HCT116 (cell line): ENCODE results near the gene GLYATL3. TPM values are rescaled to one million over a fixed set of nuclear protein-coding genes. Genes with fewer than 3 reads are reported as not detected.

Source experiments
- ATAC-seq: fragments of 200-7000 bp; cut with Tn5 transposase; 2 replicates; pipeline ENCODE4 v1.9.1; 2020; ENCODE audit warnings: mild to moderate bottlenecking, moderate library complexity
- BruUV-seq: library from RNA; stranded (reverse); fragments of 400-500 nt; replicated peaks from 2 replicates; lab custom pipeline; 2021; lab: Mats Ljungman, UMichigan
- CTCF ChIA-PET: fragments of 300-600 bp; sonication (Branson Sonifier 250); formaldehyde crosslinking; loops from one replicate; lab custom pipeline; 2021; ENCODE audit warnings: antibody characterized with exemption; lab: Charles Lee
- POLR2A ChIA-PET: fragments of 300-600, 350-600 bp; sonication (Branson Sonifier 250); formaldehyde crosslinking; loops from one replicate; lab custom pipeline; 2021; ENCODE audit warnings: antibody characterized with exemption; lab: Charles Lee
- RAD21 ChIA-PET, 2 experiments: fragments of 300-600 bp; sonication (Branson Sonifier 250); formaldehyde crosslinking; loops; one replicate each; lab custom pipeline; 2023; ENCODE audit warnings: low total read pairs in 2 of 2; ENCODE audit not compliant: uncharacterized antibody in 2 of 2, unreplicated experiment in 2 of 2, low non-redundant PET in 1 of 2; lab: Charles Lee
- DNase-seq: peaks from one replicate; pipeline ENCODE4 v3.0.0-alpha.2; 2010; ENCODE audit warnings: low read depth, low spot score
- H2AFZ ChIP-seq: fragments of 200-600 bp; shearing (Covaris generic), sonication (generic); 2 replicates; pipeline ENCODE4 v1.6.1; 2017; ENCODE audit warnings: low read depth, mixed run types, mixed read lengths, antibody characterized with exemption, low read length; ENCODE audit not compliant: poor library complexity, severe bottlenecking
- H3K27ac ChIP-seq: 2 replicates; pipeline ENCODE4 v1.5.1; 2012; ENCODE audit warnings: low read depth, low read length
- H3K27me3 ChIP-seq: fragments of 200-600 bp; sonication (generic); 2 replicates; pipeline ENCODE4 v1.6.1; 2016; ENCODE audit warnings: mixed run types, low read length, mixed read lengths; ENCODE audit not compliant: insufficient read depth
- H3K36me3 ChIP-seq, 2 experiments: fragments of 200-500 bp in 1 of 2; fragments of 200-600 bp in 1 of 2; sonication (Bioruptor generic) in 1 of 2; sonication (generic) in 1 of 2; 2 replicates each; pipeline versions ENCODE4 v1.5.1 to v1.6.1; 2014 to 2016; ENCODE audit warnings: low read length in 2 of 2, inconsistent platforms in 1 of 2, mixed read lengths in 1 of 2, mixed run types in 1 of 2; ENCODE audit not compliant: insufficient read depth in 2 of 2, control insufficient read depth in 1 of 2
- H3K4me1 ChIP-seq, 2 experiments: fragments of 200-600 bp in 1 of 2; sonication (generic) in 1 of 2; 2 replicates each; pipeline versions ENCODE4 v1.5.1 to v1.6.1; 2012 to 2017; ENCODE audit warnings: low read length in 2 of 2, inconsistent platforms in 1 of 2, mild to moderate bottlenecking in 1 of 2, mixed read lengths in 1 of 2, mixed run types in 1 of 2, moderate library complexity in 1 of 2; ENCODE audit not compliant: insufficient read depth in 2 of 2, control insufficient read depth in 1 of 2
- H3K4me2 ChIP-seq: fragments of 200-600 bp; sonication (generic); 2 replicates; pipeline ENCODE4 v1.6.1; 2017; ENCODE audit warnings: mixed run types, low read length, mixed read lengths
- H3K4me3 ChIP-seq, 2 experiments: fragments of 200-600 bp in 1 of 2; sonication (generic) in 1 of 2; replicated peaks in 1 of 2; 2 replicates each; pipeline ENCODE4 v1.5.1; 2011 to 2016; ENCODE audit warnings: low read length in 2 of 2, control low read depth in 1 of 2, low read depth in 1 of 2, mild to moderate bottlenecking in 1 of 2, mixed read lengths in 1 of 2, mixed run types in 1 of 2
- H3K79me2 ChIP-seq: fragments of 200-600 bp; sonication (generic); 2 replicates; pipeline ENCODE4 v1.6.1; 2017; ENCODE audit warnings: mild to moderate bottlenecking, mixed run types, low read length, moderate library complexity, mixed read lengths; ENCODE audit not compliant: insufficient read depth
- H3K9ac ChIP-seq: fragments of 200-600 bp; sonication (generic); 2 replicates; pipeline ENCODE4 v1.6.1; 2016; ENCODE audit warnings: low read length, mixed read lengths
- H3K9me2 ChIP-seq: fragments of 200-600 bp; sonication (generic), shearing (Covaris generic); 2 replicates; pipeline ENCODE4 v1.6.1; 2017; ENCODE audit warnings: mixed run types, mild to moderate bottlenecking, moderate library complexity; ENCODE audit not compliant: insufficient read depth
- H3K9me3 ChIP-seq, 2 experiments: fragments of 200-500 bp in 1 of 2; fragments of 200-600 bp in 1 of 2; sonication (Bioruptor generic) in 1 of 2; sonication (generic) in 1 of 2; 2 replicates each; pipeline ENCODE4 v1.6.1; 2014 to 2017; ENCODE audit warnings: low read length in 2 of 2, mixed read lengths in 2 of 2, inconsistent platforms in 1 of 2, low read depth in 1 of 2, mild to moderate bottlenecking in 1 of 2, mixed run types in 1 of 2, moderate library complexity in 1 of 2; ENCODE audit not compliant: control insufficient read depth in 1 of 2, insufficient read depth in 1 of 2
- H4K20me1 ChIP-seq: fragments of 200-600 bp; sonication (generic), shearing (Covaris generic); 2 replicates; pipeline ENCODE4 v1.6.1; 2017; ENCODE audit warnings: mixed run types, mild to moderate bottlenecking, moderate library complexity; ENCODE audit not compliant: insufficient read depth
- CBX3 ChIP-seq: IDR thresholded peaks from 2 replicates; pipeline ENCODE4 v1.6.1; 2012; ENCODE audit warnings: low read depth
- CEBPB ChIP-seq: IDR thresholded peaks from 2 replicates; pipeline ENCODE4 v1.6.1; 2012; ENCODE audit warnings: low read depth
- EGR1 ChIP-seq: IDR thresholded peaks from 2 replicates; pipeline ENCODE4 v1.6.1; 2012; ENCODE audit warnings: low read depth
- ELF1 ChIP-seq: IDR thresholded peaks from 2 replicates; pipeline ENCODE4 v1.6.1; 2012; ENCODE audit warnings: low read depth, borderline replicate concordance
- EZH2 ChIP-seq: fragments of 200-600 bp; sonication (generic); IDR thresholded peaks from 2 replicates; pipeline ENCODE4 v1.6.1; 2017; ENCODE audit warnings: antibody characterized with exemption, mixed run types
- JUND ChIP-seq: IDR thresholded peaks from 2 replicates; pipeline ENCODE4 v1.6.1; 2012
- POLR2A ChIP-seq: IDR thresholded peaks from 2 replicates; pipeline ENCODE4 v1.7.0; 2011; ENCODE audit warnings: borderline replicate concordance; ENCODE audit not compliant: insufficient read depth, insufficient read length; ENCODE audit errors: extremely low read depth
- POLR2AphosphoS5 ChIP-seq: IDR thresholded peaks from 2 replicates; pipeline ENCODE4 v1.6.1; 2011; ENCODE audit warnings: mild to moderate bottlenecking, low read depth, low read length, moderate library complexity
- RAD21 ChIP-seq: IDR thresholded peaks from 2 replicates; pipeline ENCODE4 v1.6.1; 2012; ENCODE audit warnings: low read depth, mild to moderate bottlenecking
- SIN3A ChIP-seq: IDR thresholded peaks from 2 replicates; pipeline ENCODE4 v1.6.1; 2012; ENCODE audit warnings: low read depth
- SP1 ChIP-seq: IDR thresholded peaks from 2 replicates; pipeline ENCODE4 v1.6.1; 2012; ENCODE audit warnings: low read depth
- SRF ChIP-seq: IDR thresholded peaks from 2 replicates; pipeline ENCODE4 v1.6.1; 2012; ENCODE audit warnings: low read depth
- TCF7L2 ChIP-seq: IDR thresholded peaks from 2 replicates; pipeline ENCODE4 v1.7.0; 2011; ENCODE audit warnings: borderline replicate concordance, inconsistent platforms; ENCODE audit not compliant: insufficient read depth, insufficient read length; ENCODE audit errors: extremely low read depth
- YY1 ChIP-seq: IDR thresholded peaks from 2 replicates; pipeline ENCODE4 v1.6.1; 2011; ENCODE audit warnings: low read length, low read depth, moderate library complexity, mild to moderate bottlenecking; ENCODE audit not compliant: insufficient replicate concordance; ENCODE audit errors: extremely low read depth
- ZFX ChIP-seq: fragments of 450-650 bp; IDR thresholded peaks from 2 replicates; pipeline ENCODE4 v1.6.1; 2017
- ZNF274 ChIP-seq: fragments of 200-500 bp; sonication (Bioruptor generic); IDR thresholded peaks from 2 replicates; pipeline ENCODE4 v1.6.1; 2014; ENCODE audit warnings: mild to moderate bottlenecking, low read depth, low read length, inconsistent platforms
- intact Hi-C: fragments of 100-400 bp; cut with micrococcal nuclease; formaldehyde crosslinking; loops from 2 replicates; pipeline ENCODE4 v1.10.0; 2022
- total RNA-seq: library from RNA; stranded (reverse); gene quantifications from one replicate; pipeline ENCODE4 v1.2.1, GENCODE V29; 2021; ENCODE audit not compliant: unreplicated experiment
- TF ChIP-seq, protein P1 (sequence below): IDR thresholded peaks from 2 replicates; pipeline ENCODE4 v1.6.1; 2012; ENCODE audit warnings: low read depth

GLYATL3 gene
- total RNA-seq, 1 experiment from 2014 or later: not detected

- no peaks in the 10 kb centered on the region for H4K20me1 ChIP-seq
- H3K36me3 ChIP-seq: peaks cover 0 to 2% of the 10 kb centered on the region in 2 experiments; a peak in 1 of 4 replicates
- H3K4me2 ChIP-seq: no peak overlapping the region
- no peaks in the 10 kb centered on the region for H3K9me3 ChIP-seq
- no peak overlapping the region for H3K4me3 ChIP-seq
- no peak for DNase-seq
- RAD21 ChIA-PET: no interaction called here
- ATAC-seq: no peak
- POLR2A ChIA-PET: no interaction called here
- H3K79me2 ChIP-seq: peaks cover 8% of the 10 kb centered on the region; the same call in 1 of the 2 replicates
- intact Hi-C loops: no loop called here
- H3K27me3 ChIP-seq: no peaks in the 10 kb centered on the region
- BruUV-seq: no TSS peak
- CTCF ChIA-PET: no interaction called here
- H3K9ac ChIP-seq: no peak overlapping the region
- no peak overlapping the region for H3K27ac ChIP-seq
- TF ChIP-seq EZH2: no peak
- no peak for TF ChIP-seq SIN3A
- no peak for TF ChIP-seq ZFX
- no peak for TF ChIP-seq JUND
- TF ChIP-seq SRF: no peak
- TF ChIP-seq ZNF274: no peak
- H2AFZ ChIP-seq: no peak overlapping the region
- no peaks in the 10 kb centered on the region for H3K9me2 ChIP-seq
- peaks cover 40 to 44% of the 10 kb centered on the region in 2 experiments for H3K4me1 ChIP-seq
Measured at GRCh38 chr6:49558238-49558637, 58.5 kb downstream of the GLYATL3 start.

- Histone ChIP-seq H3K27ac (no peak overlapping the region), H3K9me3 (no peaks in the 10 kb centered on the region), H3K9me2 (no peaks in the 10 kb centered on the region), H3K27me3 (no peaks in the 10 kb centered on the region), H3K36me3 (peaks cover 0 to 2% of the 10 kb centered on the region in 2 experiments; a peak in 1 of 4 replicates), H4K20me1 (no peaks in the 10 kb centered on the region), H3K4me3 (no peak overlapping the region), H3K79me2 (no peaks in the 10 kb centered on the region), H3K9ac (no peak overlapping the region), H2AFZ (no peak overlapping the region), H3K4me2 (no peak overlapping the region), H3K4me1 (peaks cover 14 to 16% of the 10 kb centered on the region in 2 experiments)
- ChIA-PET POLR2A (interaction anchor here (0.9 to 1.2 kb wide), 2 partner anchors 10 to 11 kb away, joined by 3 read pairs; no protein-coding TSS in a partner anchor), RAD21 (no interaction called here), CTCF (no interaction called here)
- ATAC-seq (no peak), DNase-seq (no peak)
- intact Hi-C loops: no loop called here
- BruUV-seq: no TSS peak
- TF ChIP-seq YY1: no peak
- no peak for TF ChIP-seq CBX3
- TF ChIP-seq, protein P1, sequence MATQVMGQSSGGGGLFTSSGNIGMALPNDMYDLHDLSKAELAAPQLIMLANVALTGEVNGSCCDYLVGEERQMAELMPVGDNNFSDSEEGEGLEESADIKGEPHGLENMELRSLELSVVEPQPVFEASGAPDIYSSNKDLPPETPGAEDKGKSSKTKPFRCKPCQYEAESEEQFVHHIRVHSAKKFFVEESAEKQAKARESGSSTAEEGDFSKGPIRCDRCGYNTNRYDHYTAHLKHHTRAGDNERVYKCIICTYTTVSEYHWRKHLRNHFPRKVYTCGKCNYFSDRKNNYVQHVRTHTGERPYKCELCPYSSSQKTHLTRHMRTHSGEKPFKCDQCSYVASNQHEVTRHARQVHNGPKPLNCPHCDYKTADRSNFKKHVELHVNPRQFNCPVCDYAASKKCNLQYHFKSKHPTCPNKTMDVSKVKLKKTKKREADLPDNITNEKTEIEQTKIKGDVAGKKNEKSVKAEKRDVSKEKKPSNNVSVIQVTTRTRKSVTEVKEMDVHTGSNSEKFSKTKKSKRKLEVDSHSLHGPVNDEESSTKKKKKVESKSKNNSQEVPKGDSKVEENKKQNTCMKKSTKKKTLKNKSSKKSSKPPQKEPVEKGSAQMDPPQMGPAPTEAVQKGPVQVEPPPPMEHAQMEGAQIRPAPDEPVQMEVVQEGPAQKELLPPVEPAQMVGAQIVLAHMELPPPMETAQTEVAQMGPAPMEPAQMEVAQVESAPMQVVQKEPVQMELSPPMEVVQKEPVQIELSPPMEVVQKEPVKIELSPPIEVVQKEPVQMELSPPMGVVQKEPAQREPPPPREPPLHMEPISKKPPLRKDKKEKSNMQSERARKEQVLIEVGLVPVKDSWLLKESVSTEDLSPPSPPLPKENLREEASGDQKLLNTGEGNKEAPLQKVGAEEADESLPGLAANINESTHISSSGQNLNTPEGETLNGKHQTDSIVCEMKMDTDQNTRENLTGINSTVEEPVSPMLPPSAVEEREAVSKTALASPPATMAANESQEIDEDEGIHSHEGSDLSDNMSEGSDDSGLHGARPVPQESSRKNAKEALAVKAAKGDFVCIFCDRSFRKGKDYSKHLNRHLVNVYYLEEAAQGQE: no peak
- TF ChIP-seq SP1: no peak
- TF ChIP-seq ELF1: no peak
- no peak for TF ChIP-seq POLR2AphosphoS5
- TF ChIP-seq EZH2: no peak
- no peak for TF ChIP-seq CEBPB
- TF ChIP-seq POLR2A: no peak
- TF ChIP-seq SIN3A: no peak
- no peak for TF ChIP-seq SRF
- TF ChIP-seq EGR1: no peak
- TF ChIP-seq TCF7L2: no peak
- no peak for TF ChIP-seq RAD21
- no peak for TF ChIP-seq ZNF274
Measured at GRCh38 chr6:49563006-49563886, 63.5 kb downstream of the GLYATL3 start.
